ENCODE data around the gene RFX8. TPM values are rescaled to one million over a fixed set of nuclear protein-coding genes. Genes with fewer than 3 reads are reported as not detected.

RFX8 gene
- total and polyA plus RNA-seq, 2 of the 13 experiments (the other 11 are each of a cell fraction or from before 2014, with no cell fraction given): not detected

- ATAC-seq (peak; percentile 43), FAIRE-seq (no peak), DNase-seq (ENCODE audit: low spot score) (no peak)
- in situ Hi-C loops (cut with HindIII; ENCODE audit: extremely low pct_ligation_motif_present, low pct_unique_long_range_greater_than_20kb): no loop called here
- ChIA-PET CTCF (ENCODE audit: low intra/inter-chr PET ratio, low total read pairs) (no interaction called here), POLR2A (no interaction called here)
- Histone ChIP-seq H4K20me1 (ENCODE audit: insufficient read depth, low read length) (no peaks in the 10 kb centered on the region), H3K79me2 (ENCODE audit: insufficient read depth, low read length) (no peaks in the 10 kb centered on the region), H3K36me3 (replicated peaks in 1 of 2; ENCODE audit: control insufficient read depth in 1 of 2, insufficient read depth in 2 of 2, low read length in 2 of 2) (no peaks in the 10 kb centered on the region), H3K27me3 (ENCODE audit: control insufficient read depth in 1 of 2, insufficient read depth in 2 of 2, low read length in 2 of 2) (peaks cover 8 to 45% of the 10 kb centered on the region in 2 experiments; a peak in 4 of 5 replicates), H3K9ac (ENCODE audit: insufficient read depth, low read depth, low read length) (no peak overlapping the region), H3K4me1 (ENCODE audit: insufficient read depth, low read length) (no peaks in the 10 kb centered on the region), H3K9me3 (ENCODE audit: low read length) (no peaks in the 10 kb centered on the region), H3K27ac (ENCODE audit: extremely low read length, insufficient read depth, low read length) (no peak overlapping the region), H2AFZ (ENCODE audit: low read length) (no peak overlapping the region), H3K4me3 (replicated peaks in 1 of 3; ENCODE audit: insufficient read depth in 1 of 3, low read depth in 2 of 3, low read length in 3 of 3) (no peak overlapping the region), H3K4me2 (ENCODE audit: low read depth, low read length) (no peak overlapping the region)
- intact Hi-C loops (cut with micrococcal nuclease; ENCODE audit: unreplicated experiment): loop anchor here (10.0 kb wide), 1 partner anchor 456 kb away; no protein-coding TSS in a partner anchor
- TF ChIP-seq RXRA (CRISPR knock-in tag; IDR thresholded peaks at IDR 0.05) (0 out of 2 replicates have a peak, but pooled peaks have one; percentile 24), KAT7 (CRISPR knock-in tag; IDR thresholded peaks at IDR 0.05; ENCODE audit: borderline replicate concordance) (no peak)
- WGBS (ENCODE audit: low lambda C conversion rate): 59% methylated on average over 6 of the region's 8 CpGs
- no TSS peak for BruUV-seq (replicated peaks)
These were observed 5.9 kb upstream of the RFX8 start for GRCh38 chr2:101480764-101481163.

GRCh38 chr2:101479810-101480209 is 4.9 kb upstream of the RFX8 start:
- Histone ChIP-seq H4K20me1 (ENCODE audit: insufficient read depth, low read length) (no peaks in the 10 kb centered on the region), H3K36me3 (replicated peaks in 1 of 2; ENCODE audit: control insufficient read depth in 1 of 2, insufficient read depth in 2 of 2, low read length in 2 of 2) (no peaks in the 10 kb centered on the region), H3K9ac (ENCODE audit: insufficient read depth, low read depth, low read length) (no peak overlapping the region), H3K4me1 (ENCODE audit: insufficient read depth, low read length) (peaks cover 4% of the 10 kb centered on the region), H3K27me3 (ENCODE audit: control insufficient read depth in 1 of 2, insufficient read depth in 2 of 2, low read length in 2 of 2) (peaks cover 8 to 41% of the 10 kb centered on the region in 2 experiments; a peak in 4 of 5 replicates), H3K79me2 (ENCODE audit: insufficient read depth, low read length) (no peaks in the 10 kb centered on the region), H3K27ac (ENCODE audit: extremely low read length, insufficient read depth, low read length) (no peak overlapping the region), H3K4me3 (replicated peaks in 1 of 3; ENCODE audit: insufficient read depth in 1 of 3, low read depth in 2 of 3, low read length in 3 of 3) (no peak overlapping the region), H2AFZ (ENCODE audit: low read length) (no peak overlapping the region), H3K9me3 (ENCODE audit: low read length) (no peaks in the 10 kb centered on the region), H3K4me2 (ENCODE audit: low read depth, low read length) (no peak overlapping the region)
- CTCF ChIA-PET (ENCODE audit: low intra/inter-chr PET ratio, low total read pairs): no interaction called here
- FAIRE-seq (no peak), DNase-seq (ENCODE audit: low spot score) (no peak), ATAC-seq (no peak)
- 68% methylated on average over 9 of the region's 9 CpGs for WGBS (ENCODE audit: low lambda C conversion rate)
- in situ Hi-C loops (cut with HindIII; ENCODE audit: extremely low pct_ligation_motif_present, low pct_unique_long_range_greater_than_20kb) (no loop called here), intact Hi-C loops (cut with micrococcal nuclease; ENCODE audit: unreplicated experiment) (loop anchor here (10.0 kb wide), 1 partner anchor 455 kb away; no protein-coding TSS in a partner anchor)
- no TSS peak for BruUV-seq (replicated peaks)
- POLR2A ChIA-PET: no interaction called here
- TF ChIP-seq ZNF784 (CRISPR knock-in tag; IDR thresholded peaks at IDR 0.05; ENCODE audit: borderline replicate concordance) (no peak), THAP7 (CRISPR knock-in tag; IDR thresholded peaks at IDR 0.05) (no peak), WIZ (CRISPR knock-in tag; IDR thresholded peaks at IDR 0.05) (no peak), ZNF720 (CRISPR knock-in tag; IDR thresholded peaks at IDR 0.05) (no peak), ELK4 (CRISPR knock-in tag; IDR thresholded peaks at IDR 0.05; ENCODE audit: borderline replicate concordance) (no peak), TFE3 (CRISPR knock-in tag; IDR thresholded peaks at IDR 0.05) (no peak), RARA (CRISPR knock-in tag; IDR thresholded peaks at IDR 0.05) (no peak), TFDP1 (CRISPR knock-in tag; IDR thresholded peaks at IDR 0.05; ENCODE audit: borderline replicate concordance) (no peak), BRF2 (CRISPR knock-in tag; IDR thresholded peaks at IDR 0.05) (no peak), TBP (CRISPR knock-in tag; IDR thresholded peaks at IDR 0.05) (no peak)
